HepG2 (cell line): ENCODE results near the gene WWC1. TPM values are rescaled to one million over a fixed set of nuclear protein-coding genes. Genes with fewer than 3 reads are reported as not detected.

Source experiments
- ATAC-seq: fragments of 200-7000 bp; cut with Tn5 transposase; 3 replicates; pipeline ENCODE4 v1.9.1; 2020; ENCODE audit warnings: mild to moderate bottlenecking, moderate library complexity
- BruUV-seq: library from RNA; stranded (reverse); fragments of 400-500 nt; replicated peaks from 2 replicates; lab custom pipeline; 2021; lab: Mats Ljungman, UMichigan
- CTCF ChIA-PET: fragments of 300-600 bp; formaldehyde crosslinking; extraction: SDS; loops from one replicate; lab custom pipeline; 2021; ENCODE audit warnings: low total read pairs, inconsistent platforms, low intra/inter-chr PET ratio; lab: Yijun Ruan, JAX
- POLR2A ChIA-PET: fragments of 350-600 bp; sonication (Branson Sonifier 250); formaldehyde crosslinking; loops from one replicate; lab custom pipeline; 2020; ENCODE audit warnings: antibody characterized with exemption, inconsistent platforms; lab: Yijun Ruan, JAX
- DNase-seq: peaks from one replicate; pipeline ENCODE4 v3.0.0-alpha.2; 2015; ENCODE audit warnings: low spot score
- FAIRE-seq: peaks from 3 replicates; lab custom pipeline; 2011; peaks lifted over from hg19 to GRCh38; lab: Jason Lieb, UNC
- H2AFZ ChIP-seq: one replicate; pipeline ENCODE4 v1.6.1; 2011; ENCODE audit warnings: low read length, inconsistent platforms
- H3K27ac ChIP-seq: fragments of 300-600 bp; 3 replicates; pipeline ENCODE4 v1.8.0; 2011; ENCODE audit warnings: mixed run types, mild to moderate bottlenecking, mixed read lengths, low read length, inconsistent platforms; ENCODE audit not compliant: insufficient read depth; ENCODE audit errors: extremely low read length
- H3K27me3 ChIP-seq, 2 experiments: fragments of 200-600 bp in 1 of 2; 2 replicates in 1 of 2; 3 replicates in 1 of 2; pipeline versions ENCODE4 v1.6.0 to v1.8.0; 2011; ENCODE audit warnings: low read length in 2 of 2, mild to moderate bottlenecking in 2 of 2, moderate library complexity in 2 of 2, inconsistent platforms in 1 of 2; ENCODE audit not compliant: insufficient read depth in 2 of 2, control insufficient read depth in 1 of 2
- H3K36me3 ChIP-seq, 2 experiments: fragments of 200-600 bp in 1 of 2; replicated peaks in 1 of 2; 2 replicates in 1 of 2; 3 replicates in 1 of 2; pipeline versions ENCODE4 v1.5.1 to v1.8.0; 2011; ENCODE audit warnings: low read length in 2 of 2, inconsistent platforms in 1 of 2; ENCODE audit not compliant: insufficient read depth in 2 of 2, control insufficient read depth in 1 of 2
- H3K4me1 ChIP-seq: 2 replicates; pipeline ENCODE4 v1.5.1; 2012; ENCODE audit warnings: low read length, inconsistent platforms; ENCODE audit not compliant: insufficient read depth
- H3K4me2 ChIP-seq: 2 replicates; pipeline ENCODE4 v1.6.0; 2011; ENCODE audit warnings: low read depth, low read length, inconsistent platforms
- H3K4me3 ChIP-seq, 3 experiments: fragments of 200-600 bp in 1 of 3; sonication (generic), shearing (Covaris generic) in 1 of 3; replicated peaks in 1 of 3; 2 replicates each; pipeline ENCODE4 v1.5.1; 2011 to 2016; ENCODE audit warnings: low read length in 3 of 3, inconsistent platforms in 2 of 3, low read depth in 2 of 3, mild to moderate bottlenecking in 2 of 3, control low read depth in 1 of 3, mixed read lengths in 1 of 3; ENCODE audit not compliant: insufficient read depth in 1 of 3
- H3K79me2 ChIP-seq: one replicate; pipeline ENCODE4 v1.6.1; 2011; ENCODE audit warnings: low read length, inconsistent platforms; ENCODE audit not compliant: insufficient read depth
- H3K9ac ChIP-seq: 2 replicates; pipeline ENCODE4 v1.6.0; 2011; ENCODE audit warnings: mild to moderate bottlenecking, low read depth, low read length, inconsistent platforms; ENCODE audit not compliant: insufficient read depth
- H3K9me3 ChIP-seq: 2 replicates; pipeline ENCODE4 v1.5.1; 2012; ENCODE audit warnings: mild to moderate bottlenecking, low read length
- H4K20me1 ChIP-seq: 2 replicates; pipeline ENCODE4 v1.6.0; 2011; ENCODE audit warnings: inconsistent platforms, mild to moderate bottlenecking, low read length, moderate library complexity; ENCODE audit not compliant: insufficient read depth
- ETV5 ChIP-seq: IDR thresholded peaks from 2 replicates; pipeline ENCODE4 v1.6.1; 2018; ENCODE audit warnings: missing biosample characterization, missing genetic modification reagents, inconsistent platforms, borderline replicate concordance
- GATAD2A ChIP-seq: IDR thresholded peaks from 2 replicates; pipeline ENCODE4 v1.6.1; 2016
- HDAC1 ChIP-seq: sonication (generic); formaldehyde crosslinking; IDR thresholded peaks from 2 replicates; pipeline ENCODE4 v1.5.1; 2020; ENCODE audit warnings: mild to moderate bottlenecking, missing genetic modification reagents
- HMGA1 ChIP-seq: sonication (generic); formaldehyde crosslinking; conservative IDR thresholded peaks from 2 replicates; pipeline ENCODE4 v1.4.0; 2020; ENCODE audit warnings: missing genetic modification reagents
- KLF9 ChIP-seq: IDR thresholded peaks from 2 replicates; pipeline ENCODE4 v1.6.1; 2016; ENCODE audit warnings: low read depth
- MED13 ChIP-seq: sonication (generic); formaldehyde crosslinking; IDR thresholded peaks from 2 replicates; pipeline ENCODE4 v1.5.0; 2020; ENCODE audit warnings: missing genetic modification reagents
- PRPF4 ChIP-seq: fragments of 200-400 bp; formaldehyde crosslinking; IDR thresholded peaks from 2 replicates; pipeline ENCODE4 v1.6.1; 2016; ENCODE audit warnings: low read length, low read depth; ENCODE audit not compliant: poor library complexity, severe bottlenecking
- RARG ChIP-seq: sonication (generic); formaldehyde crosslinking; IDR thresholded peaks from 2 replicates; pipeline ENCODE4 v1.4.0; 2020; ENCODE audit warnings: low read depth, mild to moderate bottlenecking, missing genetic modification reagents
- RFX5 ChIP-seq: IDR thresholded peaks from 2 replicates; pipeline ENCODE4 v1.6.1; 2011; ENCODE audit warnings: low read depth, low read length, improper control_type of control experiment
- ZBTB3 ChIP-seq: sonication (generic); formaldehyde crosslinking; IDR thresholded peaks from 2 replicates; pipeline ENCODE4 v1.4.0; 2020; ENCODE audit warnings: low read depth, mild to moderate bottlenecking, moderate library complexity, missing genetic modification reagents, borderline replicate concordance
- ZMYM4 ChIP-seq: sonication (generic); formaldehyde crosslinking; IDR thresholded peaks from 2 replicates; pipeline ENCODE4 v1.8.1; 2023; ENCODE audit warnings: mild to moderate bottlenecking, missing genetic modification reagents
- ZNF224 ChIP-seq: sonication (generic); formaldehyde crosslinking; IDR thresholded peaks from 2 replicates; pipeline ENCODE4 v1.5.0; 2020; ENCODE audit warnings: mild to moderate bottlenecking, missing genetic modification reagents
- ZNF350 ChIP-seq: sonication (generic); formaldehyde crosslinking; IDR thresholded peaks from 2 replicates; pipeline ENCODE4 v1.4.0; 2020; ENCODE audit warnings: mild to moderate bottlenecking, low read depth, missing genetic modification reagents, borderline replicate concordance
- ZNF431 ChIP-seq: sonication (generic); formaldehyde crosslinking; IDR thresholded peaks from 2 replicates; pipeline ENCODE4 v1.9.0; 2022; ENCODE audit warnings: missing genetic modification reagents, low read depth, mild to moderate bottlenecking, borderline replicate concordance
- ZNF547 ChIP-seq: sonication (generic); formaldehyde crosslinking; IDR thresholded peaks from 2 replicates; pipeline ENCODE4 v1.5.1; 2020; ENCODE audit warnings: mild to moderate bottlenecking, missing genetic modification reagents
- ZNF569 ChIP-seq: sonication (generic); formaldehyde crosslinking; IDR thresholded peaks from 2 replicates; pipeline ENCODE4 v1.5.0; 2020; ENCODE audit warnings: mild to moderate bottlenecking, missing genetic modification reagents, moderate library complexity, borderline replicate concordance
- WGBS: methylation state at CpG from one replicate; pipeline ENCODE4 v1.1.6; 2017; ENCODE audit warnings: low lambda C conversion rate; 5-methylcytosine and 5-hydroxymethylcytosine counted together
- in situ Hi-C: cut with HindIII; loops from 2 replicates; pipeline ENCODE4 v1.10.0; 2017; ENCODE audit warnings: low pct_unique_long_range_greater_than_20kb; ENCODE audit not compliant: extremely low pct_ligation_motif_present
- intact Hi-C: fragments of 100-400 bp; cut with micrococcal nuclease; formaldehyde crosslinking; loops from one replicate; pipeline ENCODE4 v1.10.0; 2022; ENCODE audit not compliant: unreplicated experiment
- polyA plus RNA-seq, 8 experiments: library from polyadenylated mRNA; depleted of rRNA in 3 of 8; stranded (reverse) in 7 of 8; unstranded in 1 of 8; fragments of >200 nt; fragmentation: Illumina TruSeq in 4 of 8; extraction: Trizol in 4 of 8; gene quantifications; 2 replicates each; pipeline versions ENCODE4 v1.2.1 to v1.2.3, GENCODE V29; 2011 to 2016; ENCODE audit warnings: low read depth in 4 of 8, missing spikeins in 1 of 8, mixed read lengths in 1 of 8; ENCODE audit not compliant: insufficient read depth in 1 of 8
- total RNA-seq, 5 experiments: library from RNA; depleted of rRNA; stranded (reverse); fragments of >200 nt; fragmentation: Illumina TruSeq; extraction: Trizol; gene quantifications; 2 replicates each; pipeline ENCODE4 v1.2.3, GENCODE V29; 2016; ENCODE audit warnings: low read depth in 1 of 5

WWC1 gene
- total and polyA plus RNA-seq, 2 of the 13 experiments (the other 11 are each of a cell fraction or from before 2014, with no cell fraction given), result 8.3 to 17.9 TPM

DNA sequence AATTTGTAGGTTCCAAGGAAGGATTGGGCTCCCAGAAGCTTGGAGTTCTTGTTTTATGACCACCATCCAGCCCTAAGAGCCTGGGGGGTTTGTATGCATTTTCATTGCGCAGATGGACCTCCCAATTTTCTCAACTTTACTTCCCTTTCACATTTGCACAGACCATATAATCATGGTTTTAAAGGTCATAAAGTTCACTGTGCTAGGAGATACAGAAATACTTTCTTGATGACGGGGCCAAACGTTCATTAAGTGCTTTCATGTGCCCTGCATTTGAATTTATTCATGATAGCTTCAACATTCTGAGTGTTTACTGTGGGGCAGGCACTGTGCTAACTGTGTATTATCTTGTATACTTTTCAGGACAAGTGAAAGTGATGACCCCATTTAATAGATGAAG, 51.5 kb downstream of the WWC1 start:
- H3K79me2 ChIP-seq, result no peaks in the 10 kb centered on the region
- TF ChIP-seq ZNF431 (CRISPR knock-in tag) (no peak), ETV5 (CRISPR knock-in tag) (no peak), ZNF350 (CRISPR knock-in tag) (no peak), ZNF224 (CRISPR knock-in tag) (no peak), KLF9 (no peak), PRPF4 (no peak), HMGA1 (CRISPR knock-in tag) (no peak), ZNF547 (no peak), ZNF569 (CRISPR knock-in tag) (no peak)
- TF ChIP-seq, all 625 proteins: peak for 0
- Histone ChIP-seq H3K4me2 (no peak overlapping the region), H3K4me1 (peaks cover under 1% of the 10 kb centered on the region), H2AFZ (no peak overlapping the region), H3K27ac (no peak overlapping the region), H3K4me3 (no peak overlapping the region), H3K9ac (no peak overlapping the region), H4K20me1 (no peaks in the 10 kb centered on the region), H3K9me3 (no peaks in the 10 kb centered on the region), H3K27me3 (no peaks in the 10 kb centered on the region), H3K36me3 (peaks cover 0 to 2% of the 10 kb centered on the region in 2 experiments; a peak in 1 of 5 replicates)
- DNase-seq (no peak), FAIRE-seq (no peak), ATAC-seq (no peak)
- ChIA-PET CTCF (no interaction called here), POLR2A (interaction anchor here (0.7 kb wide), 1 partner anchor 27 kb away, joined by 3 read pairs; no protein-coding TSS in a partner anchor)
- BruUV-seq, result no TSS peak
- intact Hi-C loops (no loop called here), in situ Hi-C loops (no loop called here)
- WGBS, result 95% methylated on average over 3 of the region's 3 CpGs

GRCh38 chr5:168346417-168346816, 55.0 kb downstream of the WWC1 start:
- DNase-seq, result no peak
- FAIRE-seq, result no peak

More at GRCh38 chr5:168346417-168346816, 55.0 kb downstream of the WWC1 start:
- TF ChIP-seq RARG (CRISPR knock-in tag) (no peak), ZBTB3 (CRISPR knock-in tag) (no peak), HDAC1 (CRISPR knock-in tag) (no peak), RFX5 (no peak), GATAD2A (CRISPR knock-in tag) (no peak), ZMYM4 (CRISPR knock-in tag) (no peak), MED13 (CRISPR knock-in tag) (no peak)
- no peak overlapping the region for H3K27ac ChIP-seq
- no TSS peak for BruUV-seq
- intact Hi-C loops (no loop called here), in situ Hi-C loops (no loop called here)
- ChIA-PET POLR2A (no interaction called here), CTCF (no interaction called here)
- ATAC-seq, result no peak
- H4K20me1 ChIP-seq, result no peaks in the 10 kb centered on the region
- no peak overlapping the region for H2AFZ ChIP-seq
- no peak overlapping the region for H3K4me2 ChIP-seq
- no peak overlapping the region for H3K4me3 ChIP-seq
- WGBS, result 96% methylated on average over 3 of the region's 3 CpGs
- no peaks in the 10 kb centered on the region for H3K79me2 ChIP-seq
- no peak overlapping the region for H3K9ac ChIP-seq
- H3K27me3 ChIP-seq, result no peaks in the 10 kb centered on the region
- H3K4me1 ChIP-seq, result peaks cover 12% of the 10 kb centered on the region
- H3K36me3 ChIP-seq, result peaks cover 0 to 2% of the 10 kb centered on the region in 2 experiments; a peak in 2 of 5 replicates
- H3K9me3 ChIP-seq, result no peaks in the 10 kb centered on the region
